Stimulated activated CD4-positive, alpha-beta T cell treated with anti-CD3 and anti-CD28 coated beads, Interleukin-15, amount 100 ng/mL, for 48 hours (primary cell): ENCODE data around the gene CYP8B1.

Source experiments
- DNase-seq, 2 donors: peaks; one replicate each; pipeline ENCODE4 v3.0.0-alpha.2; 2020; ENCODE audit warnings: low read depth in 2 of 2

Gene CYP8B1

DNA sequence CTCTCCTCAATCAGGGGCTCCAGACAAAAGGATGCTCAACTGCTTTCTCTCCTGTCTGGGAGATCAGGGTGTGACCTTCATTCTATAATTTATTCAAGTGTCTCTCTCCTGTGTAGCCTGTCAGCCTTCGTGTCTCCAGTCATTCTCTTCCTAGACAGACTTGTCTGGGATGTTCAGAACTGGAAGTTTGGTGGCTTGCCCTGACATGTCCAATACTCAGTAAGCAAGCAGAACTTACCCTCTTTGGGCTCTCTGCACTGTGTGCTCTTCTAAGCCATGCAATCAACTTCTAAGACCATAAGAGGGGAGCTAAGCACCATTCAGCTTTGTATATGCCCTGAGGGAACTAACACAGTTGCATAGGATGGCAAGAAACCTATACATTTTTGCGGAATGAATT is 52.3 kb downstream of the CYP8B1 start:
- no peak for DNase-seq

DNA sequence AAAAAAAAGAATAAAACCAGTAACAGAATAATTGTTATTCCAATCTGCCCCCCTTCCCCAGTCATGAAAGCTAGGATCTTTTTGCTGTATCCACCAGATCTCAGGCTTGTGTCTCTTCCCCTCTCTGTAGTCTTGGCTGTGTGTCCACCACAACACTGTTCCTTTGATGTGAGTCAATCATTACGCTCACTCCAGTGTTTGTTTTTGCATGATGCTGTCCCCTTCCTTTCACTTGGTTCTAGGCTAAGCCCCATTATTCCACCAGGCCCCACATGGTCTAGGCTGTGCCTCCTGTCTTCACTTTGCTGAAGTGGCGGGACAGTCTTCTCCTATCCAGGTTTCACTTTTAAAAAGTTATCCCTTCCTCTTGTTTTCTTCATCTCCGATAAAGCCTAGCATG is 52.9 kb downstream of the CYP8B1 start:
- DNase-seq, result no peak
